T-helper 1 cell treated with Interleukin-12 subunit alpha and Interleukin-12 subunit beta and Interleukin-4 antibody, amounts not matched to agents 30 ng/mL and 1 ng/mL, for 36 hours (primary cell): ENCODE results near the gene KICS2. TPM values are rescaled to one million over a fixed set of nuclear protein-coding genes. Genes with fewer than 3 reads are reported as not detected.

Experiments
- intact Hi-C: fragments of 100-400 bp; cut with micrococcal nuclease; formaldehyde crosslinking; loops from one replicate; pipeline ENCODE4 v1.15.1; 2024
- total RNA-seq: library from RNA; stranded (reverse); gene quantifications from 2 replicates; pipeline ENCODE4 v1.2.3, GENCODE V29; 2022

Gene KICS2
- 9.9 and 10.3 TPM in 2 replicates for total RNA-seq

DNA sequence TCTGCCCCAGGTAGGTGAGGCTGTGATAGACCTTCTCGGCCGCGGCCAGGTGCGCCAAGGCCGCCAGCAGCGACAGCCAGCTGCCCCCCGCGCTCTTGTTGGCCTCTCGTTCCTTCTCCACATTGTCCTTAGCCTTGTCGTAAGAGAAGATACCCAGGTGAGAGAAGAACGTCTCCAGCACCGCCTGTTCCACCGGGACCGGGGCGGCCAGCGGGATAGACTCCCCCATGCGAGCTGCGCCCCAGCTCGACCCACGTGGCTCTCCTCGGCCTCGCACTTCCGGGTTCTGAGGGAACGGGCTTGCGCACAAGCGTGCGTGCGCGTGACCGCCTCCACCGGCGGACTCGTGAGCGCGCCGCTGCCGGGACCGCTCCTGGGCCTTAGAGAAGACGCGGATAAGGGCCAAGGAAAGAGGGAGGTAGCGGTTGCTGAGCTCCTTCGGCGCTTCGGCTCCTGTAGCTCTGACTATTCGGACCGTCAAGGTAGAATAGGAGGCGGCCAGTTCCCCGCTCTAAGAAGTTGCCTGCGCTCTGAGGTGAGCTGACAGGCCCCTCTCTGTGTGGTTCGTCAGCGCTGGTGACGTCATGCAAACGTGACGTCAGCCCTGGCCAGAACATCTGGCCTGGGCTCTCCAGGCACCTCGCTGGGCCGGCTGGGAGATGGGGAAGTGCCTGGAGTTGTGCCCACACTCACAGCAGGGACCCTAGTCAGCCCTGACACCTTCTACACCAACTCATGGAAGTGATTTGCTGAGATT, at the start of gene KICS2:
TSS of gene KICS2 (minus strand) at position 288 of the 757 bp plus-strand sequence. CDS start at position 229, 59 bp downstream.
- intact Hi-C loops: loop anchor here (1.0 to 10.0 kb wide), 10 partner anchors 182 to 1967 kb away; partner anchors contain the start of genes GNS, RASSF3, RXYLT1 and SRGAP1

DNA sequence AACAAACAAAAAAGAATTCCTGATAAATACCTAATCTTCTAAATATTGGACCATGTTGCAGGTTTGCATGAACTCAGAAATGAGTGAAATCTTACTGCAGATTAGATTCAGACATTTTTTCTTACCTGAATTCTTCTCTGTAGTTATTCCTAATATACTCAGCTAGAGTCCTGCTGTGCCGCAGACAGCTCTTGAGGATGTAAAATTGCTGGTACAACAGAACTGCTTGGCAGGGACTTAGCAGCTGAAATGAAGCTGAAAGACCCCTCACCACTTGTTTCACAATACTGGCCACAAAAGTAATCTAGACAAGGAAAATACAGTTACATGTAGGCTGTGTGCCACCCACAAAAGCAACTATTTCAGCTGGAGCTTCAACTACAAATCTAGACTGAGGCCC, 48.3 kb upstream of the KICS2 start:
- intact Hi-C loops: no loop called here

DNA sequence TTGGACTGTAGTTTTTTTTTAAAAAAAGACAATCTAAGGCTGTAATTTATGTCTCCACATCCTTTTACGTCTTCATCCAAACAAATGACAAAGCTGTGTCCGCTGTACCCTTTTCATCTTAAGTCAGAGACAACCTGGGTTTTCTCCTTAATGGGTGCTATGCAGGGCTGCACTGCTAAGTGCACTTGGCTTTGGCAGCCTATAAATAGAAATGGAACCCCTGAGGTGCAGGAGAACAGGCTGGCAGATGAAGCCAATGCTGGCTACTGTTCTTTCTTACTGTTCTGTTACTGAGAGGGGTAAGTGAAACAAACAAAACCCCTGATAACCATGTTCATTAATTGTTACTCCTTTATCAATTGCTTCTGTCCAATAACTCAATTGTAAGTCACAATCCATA, 47.1 kb upstream of the KICS2 start:
- intact Hi-C loops: no loop called here

DNA sequence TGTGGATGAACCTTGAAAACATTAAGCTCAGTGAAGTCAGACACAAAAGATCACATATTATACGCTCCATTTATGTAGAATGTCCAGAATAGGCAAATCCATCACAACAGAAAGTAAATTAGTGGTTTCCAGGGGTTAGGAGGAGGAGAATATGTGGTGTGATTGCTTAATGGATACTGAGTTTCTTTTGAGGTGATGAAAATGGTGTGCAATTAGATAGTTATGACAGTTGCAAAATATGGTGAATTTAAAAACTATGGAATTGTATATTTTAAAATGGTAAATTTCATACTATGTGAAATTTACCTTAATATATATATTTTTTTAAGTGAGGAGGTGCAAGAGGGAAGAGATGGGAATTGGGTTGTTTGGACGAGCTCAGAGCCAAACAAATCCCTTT, 46.3 kb upstream of the KICS2 start:
- intact Hi-C loops: no loop called here

DNA sequence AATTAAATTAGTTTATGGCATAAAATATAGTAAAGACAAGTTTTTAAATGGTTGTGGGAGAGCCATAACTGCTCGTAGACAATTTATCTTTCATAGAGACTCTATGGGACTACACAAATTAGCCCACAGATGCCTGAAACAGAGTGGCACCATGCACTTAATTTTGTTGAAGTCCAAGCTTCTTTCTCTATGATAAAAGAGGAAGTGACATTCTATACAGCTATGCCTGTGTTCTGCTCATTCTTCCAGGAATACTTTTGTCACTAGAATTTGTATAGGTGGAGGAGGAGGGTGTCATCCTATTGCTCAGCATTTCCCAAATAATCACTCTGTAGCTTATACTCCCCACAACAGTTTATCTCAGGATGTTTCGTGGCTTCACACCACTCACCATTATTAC, 43.7 kb upstream of the KICS2 start:
- intact Hi-C loops: no loop called here

DNA sequence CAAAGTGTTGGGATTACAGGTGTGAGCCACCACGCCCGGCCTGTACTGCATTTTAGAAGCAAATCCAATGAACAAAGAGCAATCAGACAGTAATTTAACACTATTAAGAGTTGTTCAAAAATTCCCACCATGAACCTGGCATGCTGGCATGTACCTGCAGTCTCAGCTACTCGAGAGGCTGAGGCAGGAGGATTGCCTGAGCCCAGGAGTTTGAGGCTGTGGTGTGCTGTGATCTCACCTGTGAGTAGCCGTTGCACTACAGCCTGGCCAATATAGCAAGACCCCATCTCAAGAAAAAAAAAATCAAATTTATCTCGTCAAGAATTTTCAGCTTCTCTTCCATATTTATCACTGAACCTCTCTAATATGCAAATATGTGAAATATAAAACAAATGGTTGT, 39.7 kb upstream of the KICS2 start:
- intact Hi-C loops: no loop called here

DNA sequence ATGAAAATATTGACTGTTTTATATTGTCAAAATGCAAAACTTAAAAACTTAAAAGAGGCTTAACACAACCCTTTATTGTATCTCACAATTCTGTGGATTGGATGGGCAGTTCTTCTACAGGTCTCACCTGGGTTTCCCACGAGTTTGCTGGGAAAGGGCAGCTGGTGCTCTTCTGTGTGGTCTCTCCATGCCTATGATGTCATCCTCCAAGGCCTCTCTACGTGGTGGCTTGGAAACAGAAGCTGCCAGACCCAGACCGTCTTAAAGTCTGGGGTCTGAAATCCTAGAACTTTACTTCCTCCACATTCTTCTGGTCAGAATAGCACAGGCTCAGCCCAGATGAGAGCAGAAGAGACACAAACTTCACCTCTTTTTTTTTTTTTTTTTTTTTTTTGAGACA, 36.5 kb upstream of the KICS2 start:
- intact Hi-C loops: no loop called here

DNA sequence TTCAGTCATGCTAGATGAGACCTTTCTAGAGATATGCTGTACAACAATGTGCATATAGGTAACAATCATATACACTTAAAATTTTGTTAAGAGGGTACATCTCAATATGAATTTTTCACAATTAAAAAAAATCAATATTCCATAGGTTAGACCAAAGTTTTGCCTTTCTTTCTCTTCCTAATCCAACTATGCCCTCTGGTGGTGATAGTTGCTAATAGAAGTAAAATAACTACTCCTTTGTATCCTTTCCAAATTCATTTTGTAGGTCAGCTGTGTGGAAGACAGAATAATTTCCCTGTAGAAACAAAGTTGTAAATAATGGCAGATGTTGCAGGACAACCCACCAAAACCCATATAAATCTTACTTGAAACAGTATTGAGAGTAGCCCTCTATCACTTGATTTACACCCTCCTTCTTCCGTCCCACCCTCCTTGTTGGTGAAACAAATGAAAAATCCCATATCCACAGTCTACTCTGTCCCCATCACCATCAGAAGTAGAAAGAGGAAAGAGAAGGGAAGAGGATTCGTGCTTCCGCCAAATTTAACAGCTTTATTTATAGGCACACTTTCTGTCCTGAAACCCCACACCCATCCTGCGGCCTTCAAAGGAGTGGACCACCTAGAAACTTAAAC, 34.2 kb upstream of the KICS2 start:
- intact Hi-C loops: loop anchor here (1.0 kb wide), 3 partner anchors 412 to 430 kb away; partner anchors contain the start of gene SRGAP1

DNA sequence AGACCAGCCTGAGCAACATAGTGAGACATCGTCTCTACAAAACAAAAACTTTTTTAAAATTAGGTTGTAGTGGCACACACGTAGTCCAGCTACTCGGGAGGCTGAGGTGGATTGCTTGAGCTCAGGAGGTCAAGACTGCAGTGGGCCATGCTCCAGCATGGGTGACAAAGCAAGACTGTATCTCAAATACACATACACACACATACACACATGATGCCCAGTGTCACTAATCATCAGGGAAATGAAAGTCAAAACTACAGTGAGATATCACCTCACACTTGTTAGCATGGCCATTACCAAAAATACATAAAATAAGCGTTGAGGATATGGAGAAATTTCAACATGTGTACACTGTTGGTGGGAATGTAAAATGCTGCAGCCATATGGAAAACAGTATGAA, 33.2 kb upstream of the KICS2 start:
- intact Hi-C loops: no loop called here

DNA sequence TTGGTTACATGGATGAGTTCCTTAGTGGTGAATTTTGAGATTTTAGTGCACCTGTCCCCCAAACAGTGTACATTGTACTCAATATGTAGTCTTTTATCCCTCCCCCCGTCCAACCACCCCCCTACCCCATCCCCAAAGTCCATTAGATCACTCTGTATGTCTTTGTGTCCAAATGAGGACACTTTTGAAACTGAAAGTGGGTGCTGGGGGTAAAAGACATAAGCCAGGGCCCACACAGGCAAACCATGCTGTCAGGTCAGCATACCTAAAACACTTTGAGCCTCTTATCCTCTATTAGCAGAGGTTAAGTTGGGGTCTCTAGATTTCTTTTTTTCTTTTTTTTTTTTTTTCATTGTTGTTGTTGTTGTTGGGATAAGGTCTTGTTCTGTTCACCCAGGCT, 31.3 kb upstream of the KICS2 start:
- intact Hi-C loops: no loop called here

DNA sequence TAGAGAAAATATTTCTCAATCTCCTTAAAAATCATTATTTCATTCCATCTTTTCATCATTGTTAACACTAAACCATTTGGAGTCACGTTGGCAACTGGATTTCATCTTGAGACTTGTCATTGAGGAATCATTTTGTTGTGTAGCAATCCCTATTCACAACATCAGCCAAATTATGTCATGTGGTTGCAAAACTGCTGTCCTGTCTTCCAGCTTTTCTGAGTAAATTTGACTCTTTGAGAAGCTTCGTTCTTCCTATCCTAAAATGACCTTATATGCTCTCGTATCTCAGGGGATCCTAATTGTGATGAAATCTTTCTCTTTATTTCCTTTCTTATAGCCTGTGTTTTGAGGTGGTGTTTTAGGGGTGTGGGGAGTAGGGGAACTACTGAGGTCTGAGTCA, 30.6 kb upstream of the KICS2 start:
- intact Hi-C loops: no loop called here

DNA sequence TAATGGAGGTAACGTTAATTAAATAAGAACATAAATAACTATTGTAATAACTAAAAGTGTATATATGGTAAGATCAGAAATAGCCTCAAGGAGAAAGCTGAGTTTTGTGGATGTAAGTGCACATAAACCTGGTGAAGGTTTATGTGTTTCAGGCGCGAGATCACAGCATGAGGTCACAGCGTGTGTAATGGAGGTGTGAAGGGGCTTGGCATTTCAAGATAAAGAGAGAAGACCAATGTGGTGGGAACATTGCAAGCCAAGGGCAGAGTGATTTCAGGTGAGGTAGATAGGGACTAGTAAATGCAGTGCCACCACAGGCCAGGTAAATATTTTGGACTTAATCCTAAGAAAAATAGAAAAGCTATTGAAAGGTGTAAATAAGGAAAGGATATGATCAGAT, 21.7 kb upstream of the KICS2 start:
- intact Hi-C loops: no loop called here

DNA sequence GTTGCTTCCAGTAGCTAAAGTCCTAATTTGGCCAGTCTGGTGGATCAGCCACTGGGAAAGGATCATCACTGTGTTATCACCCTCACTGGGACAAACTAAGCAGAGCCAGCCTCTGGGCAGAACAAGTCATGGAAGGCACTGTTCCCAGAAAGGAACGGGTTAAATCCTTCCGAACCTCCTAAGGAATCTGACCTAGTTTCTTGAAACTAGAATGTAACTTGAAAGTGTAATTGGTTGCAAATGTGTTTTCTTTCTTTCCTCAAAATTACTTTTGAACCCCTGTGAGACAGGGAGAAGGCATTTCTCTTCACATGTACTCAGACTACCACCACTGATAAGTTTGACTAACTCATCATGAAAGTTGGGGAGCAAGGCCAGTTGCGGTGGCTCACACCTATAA, 18.7 kb upstream of the KICS2 start:
- intact Hi-C loops: no loop called here

DNA sequence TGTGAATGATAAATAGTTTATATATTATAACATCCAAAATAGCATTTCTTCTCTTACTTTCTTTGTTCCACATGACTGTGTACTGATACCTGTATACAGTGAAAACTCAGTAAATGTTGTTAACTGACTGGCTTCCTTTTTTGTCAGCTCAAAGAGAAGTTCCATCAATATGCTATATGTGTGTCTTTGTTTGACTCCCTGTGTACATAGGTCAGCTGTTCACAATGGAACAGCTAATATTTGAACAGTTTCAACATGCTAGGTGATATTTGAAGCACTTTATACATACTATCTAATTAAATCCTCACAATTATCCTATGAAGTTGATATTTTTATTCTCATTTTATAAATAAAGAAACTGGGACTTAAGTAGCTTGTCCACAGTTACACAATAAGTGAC, 15.3 kb upstream of the KICS2 start:
- intact Hi-C loops: no loop called here

DNA sequence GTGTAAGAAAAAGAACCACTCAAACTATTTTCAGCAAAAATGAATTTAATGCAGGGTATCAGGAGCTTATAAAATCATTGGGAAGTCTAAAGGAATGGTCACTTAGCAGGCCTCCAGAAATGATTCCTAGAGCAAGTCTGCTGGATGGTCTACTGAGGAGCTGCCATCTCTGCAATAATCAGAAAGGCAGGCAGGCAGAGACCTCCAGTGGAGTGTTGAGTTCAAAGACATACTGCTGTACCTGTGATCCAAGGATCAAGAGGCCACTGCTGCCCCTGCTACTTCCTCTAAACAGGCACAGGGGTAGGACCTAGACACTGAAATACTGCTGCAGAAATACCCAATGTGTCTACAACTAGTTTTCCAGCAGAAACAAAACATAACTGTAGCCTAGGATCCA, 14.5 kb upstream of the KICS2 start:
- intact Hi-C loops: no loop called here

DNA sequence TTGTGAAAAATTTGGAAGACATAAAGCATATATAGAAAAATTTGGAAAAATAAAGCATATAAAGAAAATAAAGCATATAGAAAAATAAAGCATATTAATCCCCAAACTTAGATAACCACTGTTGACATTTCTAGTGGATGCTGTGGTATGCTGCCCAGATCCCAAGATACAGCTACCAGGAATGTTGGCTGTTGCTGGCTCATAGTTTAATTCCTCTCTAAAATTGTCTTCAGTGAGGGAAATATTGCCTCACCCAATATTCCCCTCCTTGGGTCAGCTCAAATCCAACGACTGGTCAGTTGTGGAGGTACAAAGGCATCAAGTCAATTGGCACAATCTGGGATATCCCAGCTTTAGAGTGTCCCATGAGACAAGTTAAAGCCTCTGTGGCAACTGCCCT, 10.1 kb upstream of the KICS2 start:
- intact Hi-C loops: no loop called here

DNA sequence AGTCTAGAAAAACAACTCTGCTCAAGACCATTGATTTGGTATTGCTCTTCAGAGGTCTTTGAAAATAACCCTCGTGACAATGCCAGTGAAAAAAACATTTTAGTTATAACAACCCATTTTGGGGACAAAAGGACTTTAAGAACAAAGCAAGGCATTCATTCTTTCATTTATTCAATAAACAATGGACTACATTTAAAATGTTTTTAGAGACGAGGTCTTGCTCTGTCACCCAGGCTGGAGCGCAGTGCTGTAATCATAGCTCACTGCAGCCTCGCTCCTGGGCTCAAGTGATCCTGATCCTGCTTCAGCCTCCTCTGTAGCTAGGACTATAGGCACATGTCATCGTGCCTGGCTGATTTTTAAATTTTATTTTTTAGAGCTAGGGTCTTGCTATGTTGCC, 7.7 kb upstream of the KICS2 start:
- intact Hi-C loops: loop anchor here (10.0 kb wide), 2 partner anchors 1625 to 1975 kb away; no protein-coding TSS in a partner anchor

DNA sequence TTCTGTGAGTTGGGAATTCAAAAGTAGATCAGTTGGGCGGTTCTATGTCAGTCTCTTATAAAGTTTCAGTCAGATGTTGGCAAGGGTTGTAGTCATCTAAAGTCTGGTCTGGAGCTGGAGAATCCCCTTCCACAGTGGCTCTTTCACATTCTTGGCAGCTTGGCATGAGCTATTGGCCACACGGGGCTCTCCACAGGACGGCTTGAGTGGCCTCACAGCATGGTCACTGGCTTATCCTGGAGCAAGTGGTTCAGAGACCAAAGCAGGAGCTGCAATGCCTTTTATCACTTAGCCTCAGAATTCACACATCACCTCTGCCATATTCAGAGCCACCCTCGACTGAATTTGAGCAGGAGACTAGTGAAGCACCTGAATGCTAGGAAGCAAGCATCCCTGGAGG, 7.1 kb upstream of the KICS2 start:
- intact Hi-C loops: loop anchor here (10.0 kb wide), 2 partner anchors 1624 to 1974 kb away; no protein-coding TSS in a partner anchor

DNA sequence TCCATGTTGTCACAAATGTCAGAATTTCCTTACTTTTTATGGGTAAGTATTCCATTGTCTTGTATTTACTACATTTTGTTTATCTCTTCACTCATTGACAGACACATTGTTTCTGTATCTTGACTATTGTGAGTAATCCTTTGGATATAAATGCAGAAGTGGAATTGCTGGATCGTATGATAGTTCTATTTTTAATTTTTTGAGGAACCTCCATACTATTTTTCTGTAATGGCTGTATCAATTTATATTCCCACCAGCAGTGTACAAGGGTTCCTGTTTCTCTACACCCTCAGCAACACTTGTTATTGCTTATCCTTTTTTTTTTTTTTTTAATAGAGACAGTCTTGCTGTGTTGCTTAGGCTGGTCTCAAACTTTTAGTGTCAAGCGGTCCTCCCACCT, 3.5 kb upstream of the KICS2 start:
- intact Hi-C loops: loop anchor here (10.0 kb wide), 2 partner anchors 1621 to 1971 kb away; no protein-coding TSS in a partner anchor

DNA sequence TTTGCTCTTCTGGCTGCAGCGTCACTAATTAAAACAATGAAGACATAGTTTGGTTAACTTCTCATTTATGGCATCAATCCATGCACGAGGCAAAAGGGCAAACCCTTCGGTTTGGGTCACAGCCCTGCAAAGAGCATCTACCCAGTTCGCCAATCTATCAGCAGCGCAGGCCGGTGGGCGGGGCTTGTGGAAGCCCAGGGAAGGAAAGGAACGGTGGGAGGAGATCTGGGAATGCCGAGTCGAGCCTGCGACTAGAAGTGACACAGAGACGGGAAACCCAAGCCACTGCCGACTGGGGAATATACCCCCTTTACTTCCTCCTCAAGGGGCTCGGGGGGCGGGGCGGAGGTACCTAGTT, 466 bp downstream of the KICS2 start:
- intact Hi-C loops: loop anchor here (1.0 to 10.0 kb wide), 10 partner anchors 183 to 1967 kb away; partner anchors contain the start of genes GNS, RASSF3, RXYLT1 and SRGAP1

DNA sequence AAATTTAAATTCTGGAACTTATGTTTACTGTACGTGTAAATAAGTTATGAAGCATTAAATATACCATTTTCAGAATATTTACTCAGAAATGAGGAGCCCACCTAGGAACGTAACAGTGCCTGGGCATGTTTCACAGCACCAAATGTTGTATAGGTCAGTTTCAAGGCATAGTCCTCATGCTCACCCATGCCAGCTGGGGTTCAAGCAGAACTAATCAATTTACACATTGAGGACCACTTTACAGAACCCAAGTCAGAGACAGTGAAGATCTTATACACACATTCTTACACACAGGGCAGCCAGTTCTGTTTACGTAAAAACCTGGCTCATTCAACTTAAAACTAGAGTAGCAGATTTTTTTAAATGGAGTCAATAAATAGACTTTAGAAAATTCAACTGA, 2.0 kb downstream of the KICS2 start:
- intact Hi-C loops: loop anchor here (5.0 to 10.0 kb wide), 5 partner anchors 392 to 1965 kb away; partner anchors contain the start of gene RASSF3

DNA sequence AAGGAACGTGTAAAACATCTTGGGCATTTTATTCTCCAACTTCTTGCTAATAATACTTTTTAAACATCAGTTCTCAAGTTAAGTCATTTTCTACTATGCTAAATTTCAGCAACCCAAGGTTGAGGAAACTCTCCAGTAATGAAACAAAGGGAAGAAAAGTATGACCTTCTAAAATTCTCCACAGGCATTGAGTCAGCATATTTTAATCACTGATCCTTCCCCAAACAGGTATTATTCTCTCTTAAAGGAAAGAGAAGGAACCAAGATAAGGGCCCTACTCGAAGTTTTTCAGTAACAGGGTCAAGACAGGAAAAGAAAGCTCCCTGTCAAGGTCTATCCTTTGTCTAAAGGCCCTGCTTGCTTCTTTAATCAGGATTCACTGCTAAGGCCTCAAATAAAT, 3.0 kb downstream of the KICS2 start:
- intact Hi-C loops: no loop called here

DNA sequence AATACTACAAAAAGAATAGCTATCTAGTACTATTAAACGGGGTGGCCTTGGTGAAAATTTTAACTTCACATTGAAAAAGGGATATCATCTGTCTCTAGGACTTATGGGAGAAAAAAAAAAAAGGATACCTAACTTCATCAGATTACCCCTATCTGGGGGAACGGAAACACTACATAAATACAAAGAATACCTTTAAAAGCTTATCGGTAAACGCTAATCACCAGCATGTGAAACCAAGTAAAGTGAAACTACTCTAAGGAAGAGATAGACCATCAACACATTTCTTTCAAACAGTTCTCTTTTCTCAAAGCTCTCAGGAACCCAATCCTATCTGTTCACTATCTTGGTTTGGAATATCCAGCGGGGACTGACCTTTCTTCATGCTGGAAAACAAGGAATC, 3.5 kb downstream of the KICS2 start:
- intact Hi-C loops: no loop called here
